Osteocyte (in vitro differentiated cells): ENCODE results near the gene BCAS4. TPM values are rescaled to one million over a fixed set of nuclear protein-coding genes. Genes with fewer than 3 reads are reported as not detected.

Source experiments
- DNase-seq: peaks from one replicate; pipeline ENCODE4 v3.0.0; 2021; ENCODE audit warnings: mixed read lengths; ENCODE audit not compliant: unreplicated experiment; ENCODE audit errors: extremely low spot score
- H3K27ac Mint-ChIP-seq: one replicate; pipeline ENCODE4 v1.8.0; 2021; ENCODE audit warnings: mild to moderate bottlenecking, mixed read lengths; ENCODE audit not compliant: unreplicated experiment
- H3K27me3 Mint-ChIP-seq: one replicate; pipeline ENCODE4 v1.8.0; 2021; ENCODE audit warnings: mixed read lengths; ENCODE audit not compliant: unreplicated experiment
- H3K36me3 Mint-ChIP-seq: one replicate; pipeline ENCODE4 v1.8.0; 2021; ENCODE audit warnings: mixed read lengths; ENCODE audit not compliant: unreplicated experiment
- H3K4me1 Mint-ChIP-seq: one replicate; pipeline ENCODE4 v1.8.0; 2021; ENCODE audit warnings: mixed read lengths; ENCODE audit not compliant: unreplicated experiment
- H3K4me3 Mint-ChIP-seq: one replicate; pipeline ENCODE4 v1.8.0; 2021; ENCODE audit warnings: mild to moderate bottlenecking, moderate library complexity, mixed read lengths; ENCODE audit not compliant: unreplicated experiment
- H3K9me3 Mint-ChIP-seq: one replicate; pipeline ENCODE4 v1.8.0; 2021; ENCODE audit warnings: mixed read lengths; ENCODE audit not compliant: unreplicated experiment
- CTCF ChIP-seq: fragments of 200-600 bp; sonication (generic); IDR thresholded peaks from 2 replicates; pipeline ENCODE4 v1.5.0; 2021; ENCODE audit warnings: antibody characterized with exemption, mild to moderate bottlenecking, moderate library complexity
- total RNA-seq: library from RNA; stranded (reverse); gene quantifications from 2 replicates; pipeline ENCODE4 v1.2.1, GENCODE V29; 2021

BCAS4 gene
- total RNA-seq, 1 donor from 2014 or later = 4.2 TPM

DNA sequence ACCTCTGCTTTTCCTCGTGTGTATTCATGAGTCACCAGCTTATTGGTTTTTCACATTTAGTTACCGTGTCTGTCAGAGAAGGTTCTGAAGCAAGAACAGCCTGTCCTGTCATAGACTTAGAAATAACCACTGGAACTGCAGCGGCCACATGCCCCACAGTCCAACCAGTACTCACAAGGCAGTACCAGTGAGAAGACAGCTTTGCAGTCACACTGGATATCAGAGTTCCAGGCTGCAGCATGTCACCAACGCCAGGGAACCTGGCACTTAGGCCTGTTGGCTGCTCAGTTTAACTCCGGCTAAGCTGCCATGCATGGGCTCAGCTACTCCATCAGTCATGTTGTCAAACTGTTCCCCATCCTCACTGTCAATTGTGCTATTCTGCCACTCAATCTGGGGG, 96.3 kb downstream of the BCAS4 start:
- Mint-ChIP-seq H3K27me3 (no peaks in the 10 kb centered on the region), H3K4me3 (no peak overlapping the region), H3K4me1 (no peaks in the 10 kb centered on the region), H3K9me3 (no peaks in the 10 kb centered on the region), H3K36me3 (peaks cover 48% of the 10 kb centered on the region), H3K27ac (no peak overlapping the region)
- no peak for TF ChIP-seq CTCF
- no peak for DNase-seq

DNA sequence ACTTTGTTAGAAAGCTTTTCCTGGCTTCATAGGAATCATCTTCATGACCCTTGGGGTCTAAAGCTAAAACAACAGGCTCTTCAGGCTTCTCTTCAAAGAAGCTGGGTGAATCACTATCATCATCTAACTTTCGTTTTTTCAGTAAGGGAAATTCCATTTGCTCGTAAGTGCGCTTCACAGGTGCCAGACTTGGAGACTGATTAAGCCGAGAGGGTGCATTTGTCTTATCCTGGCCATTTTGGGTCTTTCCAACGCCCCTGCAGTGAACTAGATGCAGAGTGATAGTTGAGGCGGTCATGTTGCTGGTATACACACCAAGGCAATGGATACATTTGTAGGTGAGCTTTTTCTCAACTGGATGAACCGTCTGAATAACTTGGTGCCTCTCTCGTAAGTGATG, 97.5 kb downstream of the BCAS4 start:
- peaks cover 51% of the 10 kb centered on the region for H3K36me3 Mint-ChIP-seq
- TF ChIP-seq CTCF = no peak
- H3K4me3 Mint-ChIP-seq = no peak overlapping the region
- peak; percentile 2 for DNase-seq
- H3K27ac Mint-ChIP-seq = no peak overlapping the region
- no peaks in the 10 kb centered on the region for H3K9me3 Mint-ChIP-seq
- H3K27me3 Mint-ChIP-seq = no peaks in the 10 kb centered on the region
- H3K4me1 Mint-ChIP-seq = no peaks in the 10 kb centered on the region

GRCh38 chr20:50893620-50894019, 98.8 kb downstream of the BCAS4 start:
- no peak for TF ChIP-seq CTCF
- no peak overlapping the region for H3K4me3 Mint-ChIP-seq
- no peak overlapping the region for H3K27ac Mint-ChIP-seq
- peaks cover 55% of the 10 kb centered on the region for H3K36me3 Mint-ChIP-seq
- no peaks in the 10 kb centered on the region for H3K27me3 Mint-ChIP-seq
- H3K4me1 Mint-ChIP-seq = no peaks in the 10 kb centered on the region
- no peak for DNase-seq
- H3K9me3 Mint-ChIP-seq = no peaks in the 10 kb centered on the region

- Mint-ChIP-seq H3K9me3 (no peaks in the 10 kb centered on the region), H3K27ac (no peak overlapping the region), H3K4me1 (no peaks in the 10 kb centered on the region), H3K4me3 (no peak overlapping the region), H3K27me3 (no peaks in the 10 kb centered on the region), H3K36me3 (peaks cover 50% of the 10 kb centered on the region)
- no peak for TF ChIP-seq CTCF
- DNase-seq = no peak
Measured at GRCh38 chr20:50895111-50895830, 100.4 kb downstream of the BCAS4 start.

GRCh38 chr20:50898475-50898874, 103.6 kb downstream of the BCAS4 start:
- Mint-ChIP-seq H3K4me3 (no peak overlapping the region), H3K27ac (peak overlapping the region; percentile 46), H3K36me3 (peaks cover 50% of the 10 kb centered on the region), H3K27me3 (no peaks in the 10 kb centered on the region), H3K9me3 (no peaks in the 10 kb centered on the region), H3K4me1 (peaks cover 4% of the 10 kb centered on the region)
- DNase-seq = no peak
- TF ChIP-seq CTCF = no peak
